Stomach smooth muscle (tissue), 2 donors: Measurements from ENCODE around the gene IQGAP1.

Experiments used
- H3K27ac ChIP-seq: one replicate; pipeline ENCODE4 v1.7.0; 2013; ENCODE audit warnings: mild to moderate bottlenecking, low read length, inconsistent platforms
- H3K27me3 ChIP-seq, 2 donors: one replicate each; pipeline ENCODE4 v1.7.0; 2013; ENCODE audit warnings: low read length in 2 of 2; ENCODE audit not compliant: insufficient read depth in 2 of 2, control insufficient read depth in 1 of 2
- H3K36me3 ChIP-seq, 2 donors: one replicate each; pipeline ENCODE4 v1.7.0; 2013; ENCODE audit warnings: low read length in 2 of 2; ENCODE audit not compliant: control insufficient read depth in 2 of 2, insufficient read depth in 2 of 2
- H3K4me1 ChIP-seq: one replicate; pipeline ENCODE4 v1.7.0; 2013; ENCODE audit warnings: low read length; ENCODE audit not compliant: control insufficient read depth, insufficient read depth
- H3K4me3 ChIP-seq, 2 donors: one replicate each; pipeline ENCODE4 v1.7.0; 2013; ENCODE audit warnings: low read length in 2 of 2
- H3K9ac ChIP-seq, 2 donors: one replicate each; pipeline ENCODE4 v1.7.0; 2013; ENCODE audit warnings: low read length in 2 of 2, mild to moderate bottlenecking in 1 of 2
- H3K9me3 ChIP-seq, 2 donors: one replicate each; pipeline ENCODE4 v1.7.0; 2013; ENCODE audit warnings: low read length in 2 of 2; ENCODE audit not compliant: control insufficient read depth in 2 of 2
- donor health status: healthy.
- donor health status: Pancreatic carcinoma.

The IQGAP1 gene

DNA sequence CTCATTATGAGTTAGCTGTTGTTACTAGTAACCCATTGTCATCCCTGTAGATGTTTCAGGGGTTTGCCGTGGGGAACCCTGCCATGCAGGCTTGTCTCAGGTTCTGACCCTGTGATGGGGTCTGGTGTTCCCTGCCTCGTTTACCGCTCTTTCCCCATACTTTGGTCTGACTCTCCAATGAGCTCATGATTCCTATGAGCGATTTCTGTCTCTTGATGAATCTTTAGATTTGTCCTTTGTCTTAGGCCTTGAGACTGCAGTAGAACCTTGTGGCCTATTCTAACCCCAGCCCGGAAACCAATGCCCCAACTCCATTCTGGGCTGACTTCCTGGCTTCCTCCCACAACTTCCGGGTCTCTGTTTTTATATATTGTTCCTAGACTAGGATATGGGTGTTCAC is 11.3 kb upstream of the IQGAP1 start:
- Histone ChIP-seq H3K4me3 (no peak overlapping the region), H3K9me3 (no peaks in the 10 kb centered on the region), H3K9ac (no peak overlapping the region), H3K36me3 (no peaks in the 10 kb centered on the region), H3K27me3 (no peaks in the 10 kb centered on the region), H3K4me1 (no peaks in the 10 kb centered on the region), H3K27ac (no peak overlapping the region)

DNA sequence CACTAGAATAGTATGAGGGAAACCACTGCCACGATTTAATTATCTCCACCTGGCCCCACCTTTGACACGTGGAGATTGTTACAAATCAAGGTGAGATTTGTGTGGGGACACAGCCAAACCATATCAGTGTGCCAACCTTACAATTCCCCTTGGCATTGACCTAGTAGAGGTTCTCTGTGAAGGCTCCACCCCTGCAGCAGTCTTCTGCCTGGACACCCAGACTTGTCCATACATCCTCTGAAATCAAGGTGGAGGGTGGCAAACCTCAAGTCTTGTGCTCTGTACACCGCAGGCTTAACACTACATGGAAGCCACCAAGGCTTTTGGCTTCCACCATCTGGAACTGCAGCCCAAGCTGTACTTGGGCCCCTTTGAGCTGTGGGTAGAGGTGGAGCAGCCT is 8.8 kb upstream of the IQGAP1 start:
- Histone ChIP-seq H3K4me1 (no peaks in the 10 kb centered on the region), H3K36me3 (no peaks in the 10 kb centered on the region), H3K27ac (no peak overlapping the region), H3K4me3 (no peak overlapping the region), H3K9me3 (no peaks in the 10 kb centered on the region), H3K27me3 (no peaks in the 10 kb centered on the region), H3K9ac (no peak overlapping the region)

DNA sequence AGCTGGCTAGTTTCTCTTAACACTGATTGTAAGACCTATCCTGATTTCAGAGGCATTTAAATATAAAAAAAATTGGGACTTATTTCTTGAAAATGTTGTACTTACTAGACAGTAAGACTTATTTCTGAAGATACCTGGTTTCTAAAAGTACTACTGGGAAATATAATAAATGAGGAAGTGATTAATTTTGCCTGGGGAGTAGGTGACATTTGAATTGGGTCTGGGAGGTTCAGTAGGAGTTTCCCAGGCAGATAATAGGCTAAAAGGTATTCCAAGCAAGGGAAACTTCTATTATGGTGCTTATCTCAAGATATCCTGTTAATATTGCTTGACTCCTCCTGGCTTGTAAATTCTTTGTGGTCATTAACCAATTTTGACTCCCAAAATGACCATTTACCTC is 6.5 kb upstream of the IQGAP1 start:
- Histone ChIP-seq H3K36me3 (no peaks in the 10 kb centered on the region), H3K9ac (no peak overlapping the region), H3K27me3 (no peaks in the 10 kb centered on the region), H3K9me3 (no peaks in the 10 kb centered on the region), H3K27ac (no peak overlapping the region), H3K4me1 (no peaks in the 10 kb centered on the region), H3K4me3 (no peak overlapping the region)

- Histone ChIP-seq H3K4me1 (no peaks in the 10 kb centered on the region), H3K36me3 (no peaks in the 10 kb centered on the region), H3K9me3 (no peaks in the 10 kb centered on the region), H3K27me3 (no peaks in the 10 kb centered on the region), H3K9ac (no peak overlapping the region), H3K4me3 (no peak overlapping the region), H3K27ac (no peak overlapping the region)
Measured at GRCh38 chr15:90382320-90382719, 5.7 kb upstream of the IQGAP1 start.

DNA sequence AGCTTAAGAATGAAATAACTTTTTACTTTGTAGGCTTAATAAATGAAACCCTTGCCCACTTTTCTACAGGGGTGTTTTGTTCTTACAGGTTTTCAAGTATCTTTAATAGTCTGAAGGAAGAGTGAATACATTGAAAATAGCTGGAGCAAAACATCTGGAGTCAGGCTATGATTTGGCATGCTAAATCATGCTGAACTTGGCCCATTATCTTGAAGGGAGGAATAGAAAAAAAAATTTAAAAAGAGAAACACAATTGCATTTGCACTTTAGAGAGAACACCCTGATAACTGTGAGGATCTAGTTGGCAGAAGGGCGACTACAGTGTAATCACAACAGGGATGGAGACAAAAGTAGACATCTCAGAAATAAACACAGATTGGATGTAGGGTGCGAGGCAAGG is 1.8 kb upstream of the IQGAP1 start:
- Histone ChIP-seq H3K4me1 (peaks cover 10% of the 10 kb centered on the region), H3K9me3 (no peaks in the 10 kb centered on the region), H3K27me3 (no peaks in the 10 kb centered on the region), H3K9ac (no peak overlapping the region), H3K4me3 (no peak overlapping the region), H3K27ac (no peak overlapping the region), H3K36me3 (peaks cover 0 to 3% of the 10 kb centered on the region in 2 donors)

DNA sequence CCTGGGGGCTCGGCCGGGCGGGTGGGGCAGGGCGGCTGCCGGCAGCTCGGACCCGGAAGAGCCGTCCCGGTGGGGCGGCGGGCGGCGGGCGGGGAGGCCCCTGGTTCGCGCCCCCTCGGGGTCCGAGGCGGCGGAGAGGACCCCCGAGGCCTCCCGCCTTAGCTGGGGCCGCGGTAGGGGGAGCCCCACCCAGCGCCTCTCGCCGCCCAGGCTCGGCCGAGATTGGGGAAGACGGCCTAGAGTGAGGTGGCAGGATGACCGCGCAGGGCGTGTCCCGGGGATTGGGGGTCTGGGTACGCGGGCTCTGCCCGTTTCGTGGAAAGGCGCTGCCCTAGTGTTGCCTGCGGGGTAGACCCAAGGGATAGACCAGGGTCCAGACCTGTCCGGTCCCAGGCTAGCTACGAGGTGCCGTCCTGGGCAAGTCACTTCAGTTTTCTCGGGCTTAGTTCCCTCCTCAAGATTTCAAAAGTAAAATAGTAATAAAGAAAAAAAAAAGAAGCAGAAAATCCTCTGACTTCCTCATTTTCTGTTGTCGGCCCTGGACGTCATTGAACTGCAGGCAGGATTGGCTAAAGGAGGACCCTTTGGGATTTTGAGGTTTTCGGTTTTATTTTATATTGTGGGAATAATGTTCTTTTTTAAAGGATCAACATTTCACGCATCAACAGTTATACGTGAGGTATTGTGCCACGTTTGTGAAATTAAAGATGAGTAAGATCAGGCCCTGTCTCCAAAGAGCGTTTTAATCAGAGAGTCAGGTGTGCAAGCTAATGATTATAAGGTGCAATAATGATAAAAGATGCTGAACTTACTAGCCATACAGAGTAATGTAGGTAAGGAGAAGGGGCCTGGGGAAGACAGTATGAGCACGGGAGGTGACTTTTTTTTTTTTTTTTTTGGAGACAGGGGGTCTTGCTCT is 679 bp downstream of the IQGAP1 start:
- Histone ChIP-seq H3K4me1 (peaks cover 13% of the 10 kb centered on the region), H3K27ac (peak overlapping the region; percentile 82), H3K9ac (peak overlapping the region; percentile 92 to 94), H3K9me3 (no peaks in the 10 kb centered on the region), H3K4me3 (peak overlapping the region; percentile 91 to 96), H3K36me3 (peaks cover 0 to 5% of the 10 kb centered on the region in 2 donors), H3K27me3 (no peaks in the 10 kb centered on the region)

GRCh38 chr15:90389513-90389912 is 1.5 kb downstream of the IQGAP1 start:
- H3K4me3 ChIP-seq: peak overlapping the region; percentile 91 to 96
- H3K27ac ChIP-seq: no peak overlapping the region
- peaks cover 17% of the 10 kb centered on the region for H3K4me1 ChIP-seq
- peaks cover 0 to 5% of the 10 kb centered on the region in 2 donors for H3K36me3 ChIP-seq
- no peaks in the 10 kb centered on the region for H3K9me3 ChIP-seq
- H3K9ac ChIP-seq: peak overlapping the region in 1 of 2 donors; percentile 94
- H3K27me3 ChIP-seq: no peaks in the 10 kb centered on the region

- Histone ChIP-seq H3K4me3 (no peak overlapping the region), H3K9me3 (no peaks in the 10 kb centered on the region), H3K36me3 (peaks cover 0 to 5% of the 10 kb centered on the region in 2 donors), H3K27me3 (no peaks in the 10 kb centered on the region), H3K4me1 (peaks cover 27% of the 10 kb centered on the region), H3K9ac (no peak overlapping the region), H3K27ac (no peak overlapping the region)
Measured at GRCh38 chr15:90393040-90393439, 5.0 kb downstream of the IQGAP1 start.

GRCh38 chr15:90394074-90394473 is 6.0 kb downstream of the IQGAP1 start:
- Histone ChIP-seq H3K4me3 (no peak overlapping the region), H3K4me1 (peaks cover 26% of the 10 kb centered on the region), H3K36me3 (peaks cover 0 to 5% of the 10 kb centered on the region in 2 donors), H3K27ac (no peak overlapping the region), H3K9ac (no peak overlapping the region), H3K9me3 (no peaks in the 10 kb centered on the region), H3K27me3 (no peaks in the 10 kb centered on the region)

DNA sequence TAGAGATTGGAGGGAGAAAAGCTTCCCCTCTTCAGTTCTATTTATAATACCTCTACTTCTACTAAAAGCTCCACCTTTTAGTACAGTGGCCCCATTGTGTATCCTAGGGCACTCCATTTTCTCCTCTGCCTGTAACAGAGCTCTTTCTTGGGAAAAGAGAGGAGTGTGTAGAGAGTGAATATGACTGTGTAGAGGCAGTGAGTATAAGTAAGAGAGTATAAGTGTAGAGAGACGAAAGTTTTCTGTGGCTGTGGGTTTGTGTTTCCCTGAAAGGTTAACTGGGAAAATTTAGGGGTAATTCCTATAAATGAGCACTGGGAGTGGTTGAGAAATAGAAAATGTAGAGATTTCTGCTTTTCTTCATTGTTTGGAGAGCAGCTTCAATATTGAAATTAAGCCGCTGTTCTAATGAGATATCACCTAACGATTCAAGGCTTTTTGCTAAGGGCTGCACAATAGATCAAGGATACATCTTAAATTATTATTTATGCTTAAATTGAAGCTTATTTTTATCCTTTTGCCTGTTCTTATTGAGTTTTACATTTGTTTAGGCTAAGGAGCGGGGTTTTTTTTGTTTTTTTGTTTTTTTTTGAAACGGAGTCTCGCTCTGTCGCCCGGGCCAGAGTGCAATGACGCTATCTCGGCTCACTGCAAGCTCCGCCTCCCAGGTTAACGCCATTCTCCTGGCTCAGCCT is 6.9 kb downstream of the IQGAP1 start:
- Histone ChIP-seq H3K9ac (no peak overlapping the region), H3K36me3 (peaks cover 0 to 5% of the 10 kb centered on the region in 2 donors), H3K27ac (no peak overlapping the region), H3K27me3 (no peaks in the 10 kb centered on the region), H3K4me1 (peaks cover 18% of the 10 kb centered on the region), H3K9me3 (no peaks in the 10 kb centered on the region), H3K4me3 (no peak overlapping the region)

- H3K9ac ChIP-seq: no peak overlapping the region
- H3K9me3 ChIP-seq: no peaks in the 10 kb centered on the region
- peaks cover 0 to under 1% of the 10 kb centered on the region in 2 donors for H3K36me3 ChIP-seq
- peaks cover 29% of the 10 kb centered on the region for H3K4me1 ChIP-seq
- H3K27me3 ChIP-seq: no peaks in the 10 kb centered on the region
- no peak overlapping the region for H3K27ac ChIP-seq
- no peak overlapping the region for H3K4me3 ChIP-seq
Measured at GRCh38 chr15:90396321-90396720, 8.3 kb downstream of the IQGAP1 start.
